NCI-H524 (cell line): ENCODE results near the gene IMPG2.
A peak's percentile ranks its signal among the peaks of the same experiment; 100 is the strongest.
"Not testable (repeated sequence)": the region's sequence is repeated elsewhere in the genome, so short reads cannot be mapped to it uniquely, and the experiment has no call there.

Experiments used
- DNase-seq, 2 experiments: peaks; one replicate each; lab custom pipeline; 2025; lab: John Stamatoyannopoulos, UW

IMPG2 gene

DNA sequence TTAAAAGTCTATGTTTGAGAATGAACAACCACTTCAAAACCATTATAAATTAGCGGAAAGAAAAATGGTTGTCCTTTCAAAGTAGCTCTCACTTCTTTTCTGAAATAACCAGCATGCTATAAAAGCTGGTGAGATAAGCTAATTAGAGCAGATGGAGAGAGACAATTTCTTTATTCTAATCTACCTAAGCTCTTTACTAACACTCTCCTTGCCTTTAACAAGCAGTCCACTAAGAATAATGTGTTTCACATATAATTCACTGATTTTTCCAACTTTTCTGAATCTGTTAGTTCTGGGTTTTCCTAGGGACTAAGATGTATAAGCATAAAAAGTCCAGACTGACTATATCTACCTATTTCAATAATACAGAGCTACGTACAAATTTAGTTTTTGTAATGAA, at the start of gene IMPG2:
IMPG2 (minus strand) TSS at position 101 of the 400 bp plus-strand sequence. CDS start 203 bp downstream, outside the sequence.
- DNase-seq: peak in 1 of 2 experiments; percentile 69

- DNase-seq: no peak
Measured at GRCh38 chr3:101362406-101362805, 42.0 kb upstream of the IMPG2 start.

DNA sequence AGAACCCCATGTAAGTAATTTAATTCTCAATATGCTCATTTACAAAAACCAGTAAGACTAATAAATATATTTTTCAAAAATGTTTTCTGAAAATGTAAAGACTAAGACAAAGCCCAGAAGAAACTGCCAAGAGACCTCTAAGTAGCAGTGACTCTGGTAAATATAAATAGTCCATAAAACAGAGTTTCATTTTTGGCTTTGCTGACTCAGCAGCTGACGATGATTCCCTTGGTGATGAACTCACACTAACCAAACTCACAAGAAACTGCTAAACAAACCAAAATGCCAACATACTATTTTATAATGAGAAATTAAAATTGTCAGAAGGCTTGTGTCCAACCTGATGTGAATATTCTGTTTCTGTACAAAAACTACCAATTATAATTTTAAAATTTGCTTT, 31.5 kb upstream of the IMPG2 start:
- DNase-seq: no peak

DNA sequence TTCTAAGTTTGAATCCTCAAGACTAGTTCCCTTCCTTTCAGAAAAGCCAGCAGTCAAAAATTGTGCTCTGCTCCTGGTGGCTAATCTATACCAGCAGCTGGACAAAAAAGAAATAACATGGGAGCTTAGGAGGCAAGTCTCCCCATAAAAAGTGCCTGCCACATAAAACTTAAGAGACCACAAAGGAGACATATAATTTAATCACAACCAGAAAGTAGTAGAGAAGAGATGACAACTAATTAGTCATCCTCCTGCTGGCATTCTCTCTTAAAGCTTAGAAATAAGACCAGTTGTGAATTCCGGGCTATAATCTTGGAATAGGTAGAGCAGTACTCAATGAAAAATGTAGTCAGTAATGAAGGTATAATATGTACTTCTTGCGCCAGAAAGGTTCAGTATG, 20.2 kb upstream of the IMPG2 start:
- DNase-seq: no peak

GRCh38 chr3:101333883-101334282, 13.5 kb upstream of the IMPG2 start:
- DNase-seq: no peak

DNA sequence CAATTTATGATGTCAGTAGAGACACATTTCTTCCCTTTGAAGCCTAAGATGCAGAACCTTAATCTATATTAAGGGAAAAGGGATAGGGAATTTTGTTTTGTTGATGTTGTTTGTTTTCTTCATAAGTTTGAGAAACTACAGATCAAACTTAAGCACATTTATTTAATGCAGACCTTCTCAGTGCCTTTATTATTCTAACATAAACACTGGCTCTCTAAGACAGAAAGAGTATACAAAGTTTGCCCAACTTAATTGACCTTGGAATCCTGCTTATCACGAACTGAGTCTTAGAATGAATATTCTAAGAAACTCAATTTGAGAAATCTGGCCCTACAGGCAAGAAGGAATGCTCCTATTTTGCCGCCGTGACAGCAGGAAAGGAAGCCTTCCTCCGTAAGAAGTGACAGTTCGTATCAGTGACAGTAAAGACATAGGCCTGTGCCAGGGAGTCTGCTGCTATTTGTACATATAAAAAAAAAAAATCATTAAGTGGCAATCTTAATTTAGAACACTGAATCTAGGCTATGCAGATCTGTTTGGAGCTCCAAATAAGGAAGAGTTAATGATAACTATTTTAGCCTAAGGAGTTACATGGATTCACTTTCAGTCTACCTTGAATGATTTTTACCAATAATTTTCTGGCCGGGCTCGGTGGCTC, 8.8 kb upstream of the IMPG2 start:
- no peak for DNase-seq

DNA sequence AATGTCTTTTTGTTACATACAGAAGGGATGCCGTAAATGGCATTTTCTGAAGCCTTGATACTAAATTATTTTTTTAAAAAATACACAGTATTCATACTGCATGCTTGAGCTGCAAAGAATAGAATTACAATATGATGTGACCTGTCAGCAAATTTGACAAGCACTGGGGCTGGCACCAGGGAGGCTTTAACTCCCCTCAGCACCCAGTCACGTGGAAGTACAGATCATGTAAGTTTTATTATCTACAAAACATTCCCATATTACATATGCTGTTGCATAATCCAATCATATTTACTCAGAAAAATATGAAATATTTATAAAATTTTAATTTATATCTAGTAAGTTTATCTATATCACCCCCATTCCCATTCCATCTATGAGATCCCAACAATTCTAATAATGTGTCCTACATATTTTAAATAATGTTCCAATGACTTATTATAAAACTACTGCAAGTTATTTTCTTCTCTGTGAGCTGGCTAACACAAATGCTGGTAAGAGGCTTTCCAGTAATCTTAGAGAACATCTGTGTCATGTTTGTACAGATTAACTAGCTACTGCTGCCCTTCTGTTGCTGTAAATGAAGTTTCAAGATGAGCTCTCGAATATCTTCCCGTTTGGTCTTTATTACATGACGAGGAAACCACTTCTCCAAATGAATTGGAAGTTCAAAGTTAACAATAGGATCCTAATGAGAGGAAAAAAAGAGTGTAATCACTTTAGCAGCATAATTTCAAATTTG, 5.2 kb upstream of the IMPG2 start:
- DNase-seq: peak; percentile 74 to 96

DNA sequence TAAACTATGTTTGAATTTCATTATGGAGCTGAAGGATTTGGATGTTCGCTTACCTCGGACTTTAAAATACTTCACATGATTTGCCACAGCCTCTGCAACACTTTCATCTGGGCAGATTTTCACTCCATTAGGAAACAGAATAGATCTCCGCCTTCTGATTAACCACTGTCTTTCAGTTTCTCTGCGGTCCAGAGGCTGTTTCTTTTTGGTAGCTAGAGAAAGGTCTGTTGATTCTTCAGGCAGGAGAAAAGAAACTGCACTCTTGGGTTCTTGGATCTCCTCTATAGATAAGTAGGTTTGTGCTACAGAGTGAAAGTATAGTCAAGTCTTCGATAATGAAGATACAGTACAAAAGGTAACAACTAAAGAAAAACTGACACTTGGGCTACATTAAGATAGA, 844 bp downstream of the IMPG2 start:
- DNase-seq: no peak

GRCh38 chr3:101312545-101312944, 7.8 kb downstream of the IMPG2 start:
- no peak for DNase-seq

DNA sequence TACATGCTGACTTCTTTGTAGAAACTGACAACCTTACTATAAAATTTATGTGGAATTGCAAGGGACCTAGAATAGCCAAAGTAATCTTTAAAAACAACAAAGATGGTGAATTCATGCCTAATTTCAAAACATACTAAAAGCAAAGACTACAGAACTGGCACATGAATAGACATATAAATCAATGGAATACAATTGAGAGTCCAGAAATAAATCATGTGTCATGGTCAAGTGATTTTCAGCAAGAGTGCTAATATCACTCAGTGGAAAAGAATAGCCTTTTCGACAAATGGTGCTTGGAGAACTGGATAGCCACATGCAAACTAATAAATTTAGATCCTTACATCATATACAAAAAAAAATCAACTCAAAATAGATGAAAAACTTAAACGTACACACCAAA, 8.7 kb downstream of the IMPG2 start:
- DNase-seq: no peak

DNA sequence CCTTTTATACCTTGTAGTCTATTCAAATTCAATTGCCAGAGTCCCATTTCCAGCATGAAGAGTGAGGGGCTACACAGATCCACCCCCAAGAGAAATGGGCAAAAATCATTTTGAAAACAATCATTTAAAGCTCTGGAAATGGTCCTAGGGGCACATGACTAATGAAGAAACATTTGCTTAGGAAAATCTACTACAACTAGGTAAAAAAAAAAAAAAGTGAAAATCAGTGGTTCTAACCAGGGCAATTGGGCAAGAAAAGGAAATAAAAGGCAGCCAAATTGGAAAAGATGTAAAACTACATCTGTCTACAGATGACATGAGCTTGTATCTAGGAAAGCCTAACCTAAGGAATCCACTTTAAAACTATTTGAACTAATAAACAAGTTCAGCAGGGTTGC, 9.4 kb downstream of the IMPG2 start:
- no peak for DNase-seq

DNA sequence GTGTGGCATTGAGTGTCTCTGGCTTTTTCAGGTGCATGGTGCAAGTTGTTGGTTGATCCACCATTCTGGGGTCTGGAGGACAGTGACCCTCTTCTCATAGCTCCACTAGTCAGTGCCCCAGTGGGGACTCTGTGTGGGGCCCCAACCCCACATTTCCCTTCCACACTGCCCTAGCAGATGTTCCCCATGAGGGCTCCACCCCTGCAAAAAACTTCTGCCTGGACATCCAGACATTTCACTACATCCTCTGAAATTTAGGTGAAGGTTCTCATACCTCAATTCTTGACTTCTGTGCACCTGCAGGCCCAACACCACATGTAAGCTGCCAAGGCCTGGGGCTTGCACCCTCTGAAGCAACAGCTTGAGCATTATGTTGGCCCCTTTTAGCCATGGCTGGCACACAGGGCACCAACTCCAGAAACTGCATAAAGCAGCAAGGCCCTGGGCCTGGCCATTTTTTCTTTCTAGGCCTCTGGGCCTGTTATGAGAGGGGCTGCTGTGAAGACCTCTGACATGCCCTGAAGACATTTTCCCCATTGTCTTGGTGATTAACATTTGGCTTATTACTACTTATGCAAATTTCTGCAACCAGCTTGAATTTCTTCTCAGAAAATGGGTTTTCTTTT, 12.1 kb downstream of the IMPG2 start:
- not testable (repeated sequence) for DNase-seq

- DNase-seq: no peak
Measured at GRCh38 chr3:101303836-101304235, 16.5 kb downstream of the IMPG2 start.

GRCh38 chr3:101303089-101303731, 17.2 kb downstream of the IMPG2 start:
- no peak for DNase-seq

- DNase-seq: no peak
Measured at GRCh38 chr3:101300073-101300472, 20.3 kb downstream of the IMPG2 start.

DNA sequence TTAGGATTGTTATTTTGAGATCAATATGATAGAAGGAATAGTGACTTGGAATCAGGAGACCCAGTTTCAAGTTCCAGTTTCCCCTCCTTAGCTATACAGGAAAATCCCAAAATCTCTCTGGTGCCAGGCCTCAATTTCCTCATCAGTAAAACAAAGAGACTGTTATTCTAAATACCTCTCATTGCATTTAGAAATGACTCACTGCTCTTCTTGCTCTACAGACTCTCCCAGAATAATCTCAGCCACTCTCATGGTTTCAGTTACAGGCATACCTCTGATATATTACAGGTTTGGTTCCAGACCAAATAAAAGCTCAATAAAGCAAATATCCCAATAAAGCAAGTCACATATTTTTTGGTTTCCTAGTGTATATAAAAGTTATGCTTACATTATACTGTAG, 28.3 kb downstream of the IMPG2 start:
- no peak for DNase-seq

DNA sequence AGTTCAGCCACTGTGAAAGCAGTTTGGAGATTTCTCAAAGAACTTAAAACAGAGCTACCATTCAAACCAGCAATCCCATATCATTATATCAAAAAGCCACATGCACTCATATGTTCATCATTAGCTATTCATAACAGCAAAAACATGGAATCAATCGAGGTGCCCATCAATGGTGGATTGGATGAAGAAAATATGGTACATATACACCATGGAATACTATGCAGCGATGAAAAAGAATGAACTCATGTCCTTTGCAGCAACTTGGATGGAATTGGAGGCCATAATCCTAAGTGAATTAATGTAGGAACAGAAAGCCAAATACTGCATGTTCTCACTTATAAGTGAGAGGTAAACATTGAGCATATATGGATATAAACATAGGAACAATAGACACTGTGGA, 32.1 kb downstream of the IMPG2 start:
- DNase-seq: no peak

- DNase-seq: no peak
Measured at GRCh38 chr3:101284757-101285156, 35.6 kb downstream of the IMPG2 start.

GRCh38 chr3:101281521-101282030, 38.8 kb downstream of the IMPG2 start:
- peak; percentile 22 to 62 for DNase-seq

DNA sequence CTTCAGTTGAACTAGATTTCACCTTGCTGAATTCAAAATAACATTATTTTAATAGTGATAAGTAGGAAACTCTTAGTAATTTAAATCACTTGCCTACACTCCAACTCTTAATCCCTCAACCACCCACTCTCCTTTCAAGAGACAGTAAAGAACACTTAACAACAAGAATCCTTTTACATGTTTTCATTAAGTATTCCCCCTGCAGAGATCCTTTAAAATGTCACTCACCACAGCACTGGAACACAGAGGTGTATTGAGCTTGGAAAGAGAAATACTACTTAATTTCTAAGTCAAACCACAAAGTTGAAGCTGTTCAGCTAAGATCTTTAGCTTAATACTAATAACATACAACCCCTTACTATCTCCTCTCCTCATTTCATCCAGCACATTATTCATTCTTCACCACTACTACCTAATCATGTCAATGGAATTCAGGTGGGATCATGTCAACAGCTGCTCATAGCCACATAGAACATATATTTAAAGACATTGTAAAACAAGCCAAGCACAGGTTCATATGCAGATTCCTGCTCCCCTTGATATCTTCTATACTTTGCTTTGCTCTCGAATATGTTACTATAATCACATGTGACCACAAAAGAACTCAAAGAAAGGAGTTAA, 40.5 kb downstream of the IMPG2 start:
- DNase-seq: peak; percentile 61 to 90

DNA sequence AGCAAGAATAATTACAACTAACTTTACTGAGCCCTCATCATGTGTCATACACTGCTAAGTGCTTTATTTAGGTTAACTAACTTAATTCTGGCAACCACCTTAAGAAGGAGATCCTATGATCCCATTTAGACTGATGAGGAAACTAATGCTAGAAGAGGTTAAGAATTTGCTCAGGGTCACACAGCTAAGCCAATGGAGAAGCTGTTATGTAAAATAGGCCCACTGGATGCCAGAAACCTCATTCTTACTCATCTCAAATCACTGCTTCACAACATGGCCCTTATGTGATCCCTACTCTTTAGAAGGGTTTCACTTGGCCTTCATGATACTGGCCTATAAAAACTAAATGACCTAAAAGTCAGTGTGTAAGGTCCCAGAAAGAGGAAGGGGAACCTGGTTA, 41.2 kb downstream of the IMPG2 start:
- no peak for DNase-seq

- peak; percentile 68 to 92 for DNase-seq
Measured at GRCh38 chr3:101278727-101279126, 41.6 kb downstream of the IMPG2 start.
